ENCODE results near the gene SNX22.

DNA sequence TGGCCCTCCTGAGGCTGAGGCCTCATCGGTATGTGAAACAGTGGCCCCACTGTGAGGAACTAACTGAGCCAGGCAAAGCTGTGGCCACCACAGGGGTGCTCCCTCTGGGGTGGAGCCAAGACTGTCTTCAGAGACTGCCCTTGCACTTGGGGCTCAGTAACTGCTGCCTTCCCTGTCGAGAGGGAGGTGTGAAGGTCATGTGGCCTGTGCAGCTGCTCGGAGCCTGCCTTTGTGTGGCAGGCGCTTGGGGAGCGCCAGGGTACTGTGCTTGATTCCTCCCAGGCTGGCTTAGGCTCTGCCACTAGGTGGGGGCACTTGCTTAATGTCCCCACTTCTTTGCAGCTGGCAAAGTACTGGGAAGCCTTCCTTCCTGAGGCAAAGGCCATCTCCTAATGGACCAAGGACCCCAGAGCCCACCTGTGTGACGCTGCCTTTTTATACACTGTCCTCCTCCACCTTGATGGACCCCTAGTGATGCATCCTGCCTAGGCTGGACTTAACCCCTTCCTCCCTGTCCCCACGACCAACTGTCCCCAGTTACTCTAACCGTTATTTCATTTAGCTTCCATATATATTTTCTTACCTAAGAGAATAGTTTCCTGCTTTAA, 14.2 kb upstream of the SNX22 start:
- TF ChIP-seq, protein P1, sequence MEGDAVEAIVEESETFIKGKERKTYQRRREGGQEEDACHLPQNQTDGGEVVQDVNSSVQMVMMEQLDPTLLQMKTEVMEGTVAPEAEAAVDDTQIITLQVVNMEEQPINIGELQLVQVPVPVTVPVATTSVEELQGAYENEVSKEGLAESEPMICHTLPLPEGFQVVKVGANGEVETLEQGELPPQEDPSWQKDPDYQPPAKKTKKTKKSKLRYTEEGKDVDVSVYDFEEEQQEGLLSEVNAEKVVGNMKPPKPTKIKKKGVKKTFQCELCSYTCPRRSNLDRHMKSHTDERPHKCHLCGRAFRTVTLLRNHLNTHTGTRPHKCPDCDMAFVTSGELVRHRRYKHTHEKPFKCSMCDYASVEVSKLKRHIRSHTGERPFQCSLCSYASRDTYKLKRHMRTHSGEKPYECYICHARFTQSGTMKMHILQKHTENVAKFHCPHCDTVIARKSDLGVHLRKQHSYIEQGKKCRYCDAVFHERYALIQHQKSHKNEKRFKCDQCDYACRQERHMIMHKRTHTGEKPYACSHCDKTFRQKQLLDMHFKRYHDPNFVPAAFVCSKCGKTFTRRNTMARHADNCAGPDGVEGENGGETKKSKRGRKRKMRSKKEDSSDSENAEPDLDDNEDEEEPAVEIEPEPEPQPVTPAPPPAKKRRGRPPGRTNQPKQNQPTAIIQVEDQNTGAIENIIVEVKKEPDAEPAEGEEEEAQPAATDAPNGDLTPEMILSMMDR (IDR thresholded peaks at IDR 0.05): no peak
- no peak for TF ChIP-seq POLR2A (IDR thresholded peaks at IDR 0.05)
